K562 (cell line): Measurements from ENCODE around the gene PCDHGC4. TPM values are rescaled to one million over a fixed set of nuclear protein-coding genes. Genes with fewer than 3 reads are reported as not detected.

ENCODE experiments used
- ATAC-seq: fragments of 200-7000 bp; cut with Tn5 transposase; 3 replicates; pipeline ENCODE4 v1.9.1; 2020; ENCODE audit warnings: moderate library complexity
- BruUV-seq: library from RNA; stranded (reverse); fragments of 400-500 nt; replicated peaks from 2 replicates; lab custom pipeline; 2021; lab: Mats Ljungman, UMichigan
- CTCF ChIA-PET: fragments of 300-600 bp; formaldehyde crosslinking; extraction: SDS; loops from one replicate; lab custom pipeline; 2021; ENCODE audit warnings: low intra/inter-chr PET ratio; lab: Yijun Ruan, JAX
- POLR2A ChIA-PET: fragments of 300-600, 350-650 bp; sonication (Branson Sonifier 250); formaldehyde crosslinking; extraction: SDS; loops from one replicate; lab custom pipeline; 2021; ENCODE audit warnings: antibody characterized with exemption, inconsistent platforms; lab: Yijun Ruan, JAX
- DNase-seq, 4 experiments: peaks; one replicate each; pipeline versions ENCODE4 v3.0.0 to v3.0.0-alpha.2; 2011 to 2018; ENCODE audit warnings: low spot score in 3 of 4, mixed read lengths in 3 of 4; ENCODE audit errors: extremely low read depth in 1 of 4
- FAIRE-seq: peaks from 2 replicates; lab custom pipeline; 2011; peaks lifted over from hg19 to GRCh38; lab: Jason Lieb, UNC
- H2AFZ ChIP-seq: 2 replicates; pipeline ENCODE4 v1.6.0; 2011; ENCODE audit warnings: low read depth, low read length, control low read depth, inconsistent platforms
- H3K27ac ChIP-seq: fragments of 200-600 bp; 3 replicates; pipeline ENCODE4 v1.8.0; 2011; ENCODE audit warnings: low read depth, mild to moderate bottlenecking, control low read depth, inconsistent platforms, low read length, moderate library complexity, mixed read lengths; ENCODE audit errors: extremely low read depth
- H3K27me3 ChIP-seq, 2 experiments: fragments of 300-600 bp in 1 of 2; 2 replicates in 1 of 2; 3 replicates in 1 of 2; pipeline versions ENCODE4 v1.6.0 to v1.8.0; 2011; ENCODE audit warnings: inconsistent platforms in 2 of 2, low read length in 2 of 2, mild to moderate bottlenecking in 1 of 2, mixed read lengths in 1 of 2, moderate library complexity in 1 of 2; ENCODE audit not compliant: control insufficient read depth in 2 of 2, insufficient read depth in 2 of 2
- H3K36me3 ChIP-seq: fragments of 300-600 bp; 3 replicates; pipeline ENCODE4 v1.8.0; 2011; ENCODE audit warnings: mild to moderate bottlenecking, low read length, inconsistent platforms; ENCODE audit not compliant: control insufficient read depth, insufficient read depth
- H3K4me1 ChIP-seq, 2 experiments: fragments of 200-600 bp in 1 of 2; replicated peaks in 1 of 2; 2 replicates in 1 of 2; 3 replicates in 1 of 2; pipeline versions ENCODE4 v1.5.1 to v1.8.0; 2011; ENCODE audit warnings: inconsistent platforms in 2 of 2, low read length in 2 of 2, mild to moderate bottlenecking in 1 of 2, mixed read lengths in 1 of 2, moderate library complexity in 1 of 2; ENCODE audit not compliant: control insufficient read depth in 2 of 2, insufficient read depth in 2 of 2
- H3K4me2 ChIP-seq: 2 replicates; pipeline ENCODE4 v1.6.1; 2011; ENCODE audit warnings: low read length, control low read depth, inconsistent platforms, mixed read lengths; ENCODE audit not compliant: insufficient read depth
- H3K4me3 ChIP-seq: fragments of 200-600 bp; sonication (generic), shearing (Covaris generic); 2 replicates; pipeline ENCODE4 v1.5.1; 2016; ENCODE audit warnings: control low read depth, inconsistent platforms
- H3K79me2 ChIP-seq: fragments of 200-600 bp; 3 replicates; pipeline ENCODE4 v1.8.0; 2011; ENCODE audit warnings: low read length, inconsistent platforms; ENCODE audit not compliant: control insufficient read depth, insufficient read depth
- H3K9ac ChIP-seq, 2 experiments: 2 replicates each; pipeline versions ENCODE4 v1.6.0 to v1.6.1; 2011; ENCODE audit warnings: low read depth in 2 of 2, low read length in 2 of 2, control low read depth in 1 of 2, inconsistent platforms in 1 of 2, mild to moderate bottlenecking in 1 of 2, mixed read lengths in 1 of 2; ENCODE audit not compliant: insufficient read depth in 1 of 2
- H3K9me1 ChIP-seq: one replicate; pipeline ENCODE4 v1.6.0; 2011; ENCODE audit warnings: inconsistent platforms, mild to moderate bottlenecking, low read length, moderate library complexity; ENCODE audit not compliant: control insufficient read depth, insufficient read depth
- H3K9me3 ChIP-seq: replicated peaks from 2 replicates; pipeline ENCODE4 v1.5.1; 2011; ENCODE audit warnings: low read depth, low read length, inconsistent platforms; ENCODE audit not compliant: control insufficient read depth, insufficient read depth
- H4K20me1 ChIP-seq: replicated peaks from 2 replicates; pipeline ENCODE4 v1.6.1; 2011; ENCODE audit warnings: low read length, inconsistent platforms, mixed read lengths; ENCODE audit not compliant: control insufficient read depth, insufficient read depth
- CHD2 ChIP-seq: IDR thresholded peaks from 2 replicates; pipeline ENCODE4 v1.6.1; 2011; ENCODE audit warnings: low read depth, low read length
- KLF1 ChIP-seq: fragments of 450-650 bp; IDR thresholded peaks from 2 replicates; pipeline ENCODE4 v1.6.1; 2016; ENCODE audit warnings: missing genetic modification characterization, missing compliant biosample characterization
- NFE2 ChIP-seq: IDR thresholded peaks from 2 replicates; pipeline ENCODE4 v1.6.1; 2014; ENCODE audit warnings: antibody characterized with exemption, low read depth
- NR2C1 ChIP-seq, 2 experiments: fragments of 450-650 bp; IDR thresholded peaks; 2 replicates each; pipeline ENCODE4 v1.6.1; 2017; ENCODE audit warnings: mild to moderate bottlenecking in 2 of 2, antibody characterized with exemption in 1 of 2, inconsistent platforms in 1 of 2, missing compliant biosample characterization in 1 of 2, missing genetic modification characterization in 1 of 2
- POLR2H ChIP-seq: IDR thresholded peaks from 2 replicates; pipeline ENCODE4 v1.6.1; 2016; ENCODE audit warnings: missing genetic modification characterization, low read depth, mild to moderate bottlenecking, control low read depth, missing compliant biosample characterization, moderate library complexity
- RHOXF2B ChIP-seq: fragments of 250-450 bp; sonication (Bioruptor Pico); conservative IDR thresholded peaks from 2 replicates; pipeline ENCODE4 v1.5.1; 2021
- STAT5B ChIP-seq: fragments of 250-450 bp; sonication (Bioruptor Pico); IDR thresholded peaks from 2 replicates; pipeline ENCODE4 v1.8.0; 2021; ENCODE audit warnings: mild to moderate bottlenecking, inconsistent platforms
- ZBTB17 ChIP-seq: fragments of 450-650 bp; formaldehyde crosslinking; IDR thresholded peaks from 2 replicates; pipeline ENCODE4 v1.4.0; 2020; ENCODE audit warnings: mild to moderate bottlenecking
- ZNF140 ChIP-seq: fragments of 250-450 bp; sonication (Bioruptor Pico); IDR thresholded peaks from 2 replicates; pipeline ENCODE4 v1.8.0; 2021; ENCODE audit warnings: moderate library complexity, mild to moderate bottlenecking, inconsistent platforms
- ZNF263 ChIP-seq: sonication (generic); formaldehyde crosslinking; IDR thresholded peaks from 2 replicates; pipeline ENCODE4 v1.8.0; 2022; ENCODE audit warnings: mild to moderate bottlenecking, missing genetic modification reagents, borderline replicate concordance
- WGBS: fragments of 100-300 bp; shearing (Covaris generic); methylation state at CpG from one replicate; pipeline ENCODE4 v1.1.6; 2016; ENCODE audit warnings: low coverage, mixed read lengths; ENCODE audit not compliant: insufficient coverage; ENCODE audit errors: missing lambda C conversion rate; 5-methylcytosine and 5-hydroxymethylcytosine counted together
- in situ Hi-C: fragments of 300-500 bp; cut with MboI; formaldehyde crosslinking; loops from 4 replicates; pipeline ENCODE4 v1.15.0; 2018; ENCODE audit warnings: inconsistent platforms, mixed read lengths
- intact Hi-C: fragments of 100-400 bp; cut with micrococcal nuclease; formaldehyde crosslinking; loops from 2 replicates; pipeline ENCODE4 v1.14.2; 2022
- polyA plus RNA-seq, 8 experiments: library from polyadenylated mRNA; depleted of rRNA in 4 of 8; stranded (reverse) in 5 of 8; unstranded in 3 of 8; fragments of >200 nt; fragmentation: Nextera tagmentation in 2 of 8; fragmentation: Illumina TruSeq in 1 of 8; extraction: Ambion mirVana in 2 of 8; extraction: Trizol in 1 of 8; gene quantifications; 2 replicates each; pipeline versions ENCODE4 v1.2.1 to v1.2.3, GENCODE V29; 2011 to 2014; ENCODE audit warnings: inconsistent platforms in 1 of 8, missing spikeins in 1 of 8
- total RNA-seq, 7 experiments: library from RNA; depleted of rRNA in 6 of 7; stranded (reverse); fragments of >200 nt in 6 of 7; fragmentation: Illumina TruSeq in 2 of 7; extraction: Trizol in 2 of 7; gene quantifications; 2 replicates each; pipeline versions ENCODE4 v1.2.1 to v1.2.3, GENCODE V29; 2011 to 2021; ENCODE audit warnings: low replicate concordance in 1 of 7
- TF ChIP-seq, protein P1 (sequence below): fragments of 450-650 bp; conservative IDR thresholded peaks from 2 replicates; pipeline ENCODE4 v1.6.1; 2016; ENCODE audit warnings: missing genetic modification characterization, low read depth, mild to moderate bottlenecking, missing compliant biosample characterization, moderate library complexity
- TF ChIP-seq, protein P2 (sequence below): fragments of 250-450 bp; sonication (Bioruptor Pico); IDR thresholded peaks from 2 replicates; pipeline ENCODE4 v1.4.0; 2020; ENCODE audit warnings: mild to moderate bottlenecking, moderate library complexity, borderline replicate concordance

Gene PCDHGC4
- total and polyA plus RNA-seq, 9 of the 15 experiments (the other 6 are each of a cell fraction or from before 2014, with no cell fraction given) = 0.05 TPM; not detected in 8

- H2AFZ ChIP-seq = no peak overlapping the region
- H3K36me3 ChIP-seq = no peaks in the 10 kb centered on the region
- BruUV-seq = no TSS peak
- intact Hi-C loops (no loop called here), in situ Hi-C loops (no loop called here)
- WGBS = 0% methylated on average over 3 of the region's 4 CpGs
- no peaks in the 10 kb centered on the region for H3K9me3 ChIP-seq
- ChIA-PET CTCF (no interaction called here), POLR2A (interaction anchor here (0.6 to 1.6 kb wide), 2 partner anchors 12 to 141 kb away, joined by 3 to 4 read pairs; partner anchors contain the start of gene RELL2)
- H3K9ac ChIP-seq = no peak overlapping the region
- FAIRE-seq (no peak), ATAC-seq (no peak), DNase-seq (no peak)
- no peaks in the 10 kb centered on the region for H4K20me1 ChIP-seq
- H3K79me2 ChIP-seq = no peaks in the 10 kb centered on the region
- peaks cover 13 to 54% of the 10 kb centered on the region in 2 experiments for H3K27me3 ChIP-seq
- H3K4me3 ChIP-seq = no peak overlapping the region
- no peak overlapping the region for H3K27ac ChIP-seq
- no peaks in the 10 kb centered on the region for H3K9me1 ChIP-seq
- H3K4me2 ChIP-seq = no peak overlapping the region
- peaks cover 0 to 15% of the 10 kb centered on the region in 2 experiments; a peak in 1 of 5 replicates for H3K4me1 ChIP-seq
- no peak for TF ChIP-seq POLR2H
- TF ChIP-seq, protein P1, sequence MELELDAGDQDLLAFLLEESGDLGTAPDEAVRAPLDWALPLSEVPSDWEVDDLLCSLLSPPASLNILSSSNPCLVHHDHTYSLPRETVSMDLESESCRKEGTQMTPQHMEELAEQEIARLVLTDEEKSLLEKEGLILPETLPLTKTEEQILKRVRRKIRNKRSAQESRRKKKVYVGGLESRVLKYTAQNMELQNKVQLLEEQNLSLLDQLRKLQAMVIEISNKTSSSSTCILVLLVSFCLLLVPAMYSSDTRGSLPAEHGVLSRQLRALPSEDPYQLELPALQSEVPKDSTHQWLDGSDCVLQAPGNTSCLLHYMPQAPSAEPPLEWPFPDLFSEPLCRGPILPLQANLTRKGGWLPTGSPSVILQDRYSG = no peak
- no peak for TF ChIP-seq ZNF263 (CRISPR knock-in tag)
- no peak for TF ChIP-seq NR2C1 (IDR thresholded peaks at IDR 0.05)
- no peak for TF ChIP-seq NR2C1 (tag; IDR thresholded peaks at IDR 0.05)
- no peak for TF ChIP-seq KLF1 (tag)
- TF ChIP-seq CHD2 = no peak
- TF ChIP-seq ZNF140 (CRISPR knock-in tag) = no peak
- no peak for TF ChIP-seq NFE2
- TF ChIP-seq ZBTB17 (CRISPR knock-in tag) = no peak
- TF ChIP-seq, protein P2, sequence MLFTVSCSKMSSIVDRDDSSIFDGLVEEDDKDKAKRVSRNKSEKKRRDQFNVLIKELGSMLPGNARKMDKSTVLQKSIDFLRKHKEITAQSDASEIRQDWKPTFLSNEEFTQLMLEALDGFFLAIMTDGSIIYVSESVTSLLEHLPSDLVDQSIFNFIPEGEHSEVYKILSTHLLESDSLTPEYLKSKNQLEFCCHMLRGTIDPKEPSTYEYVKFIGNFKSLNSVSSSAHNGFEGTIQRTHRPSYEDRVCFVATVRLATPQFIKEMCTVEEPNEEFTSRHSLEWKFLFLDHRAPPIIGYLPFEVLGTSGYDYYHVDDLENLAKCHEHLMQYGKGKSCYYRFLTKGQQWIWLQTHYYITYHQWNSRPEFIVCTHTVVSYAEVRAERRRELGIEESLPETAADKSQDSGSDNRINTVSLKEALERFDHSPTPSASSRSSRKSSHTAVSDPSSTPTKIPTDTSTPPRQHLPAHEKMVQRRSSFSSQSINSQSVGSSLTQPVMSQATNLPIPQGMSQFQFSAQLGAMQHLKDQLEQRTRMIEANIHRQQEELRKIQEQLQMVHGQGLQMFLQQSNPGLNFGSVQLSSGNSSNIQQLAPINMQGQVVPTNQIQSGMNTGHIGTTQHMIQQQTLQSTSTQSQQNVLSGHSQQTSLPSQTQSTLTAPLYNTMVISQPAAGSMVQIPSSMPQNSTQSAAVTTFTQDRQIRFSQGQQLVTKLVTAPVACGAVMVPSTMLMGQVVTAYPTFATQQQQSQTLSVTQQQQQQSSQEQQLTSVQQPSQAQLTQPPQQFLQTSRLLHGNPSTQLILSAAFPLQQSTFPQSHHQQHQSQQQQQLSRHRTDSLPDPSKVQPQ (CRISPR knock-in tag) = no peak
- TF ChIP-seq RHOXF2B (CRISPR knock-in tag) = no peak
- TF ChIP-seq STAT5B (CRISPR knock-in tag) = no peak
Observed at GRCh38 chr5:141496038-141496437, 11.2 kb downstream of the PCDHGC4 start.
